Trophoblast cell (in vitro differentiated cells and primary cell): Measurements from ENCODE around the gene BEND3.
"Not testable (repeated sequence)": the region's sequence is repeated elsewhere in the genome, so short reads cannot be mapped to it uniquely, and the experiment has no call there.

Source experiments
- DNase-seq, 2 donors: peaks; one replicate each; pipeline ENCODE4 v3.0.0-alpha.2; 2016
- H2AFZ ChIP-seq: 2 replicates; pipeline ENCODE4 v1.6.1; 2013; ENCODE audit warnings: low read length, moderate library complexity, mild to moderate bottlenecking; ENCODE audit not compliant: insufficient read depth, poor library complexity
- H2AK5ac ChIP-seq: 2 replicates; pipeline ENCODE4 v1.6.1; 2013; ENCODE audit warnings: mild to moderate bottlenecking, low read length
- H2BK120ac ChIP-seq: 2 replicates; pipeline ENCODE4 v1.6.1; 2013; ENCODE audit warnings: low read length, mild to moderate bottlenecking, moderate library complexity; ENCODE audit not compliant: insufficient read depth, poor library complexity
- H2BK12ac ChIP-seq: 2 replicates; pipeline ENCODE4 v1.6.1; 2013; ENCODE audit warnings: mild to moderate bottlenecking, low read length, moderate library complexity
- H2BK5ac ChIP-seq: 2 replicates; pipeline ENCODE4 v1.6.1; 2013; ENCODE audit warnings: low read length, low read depth, moderate library complexity, mild to moderate bottlenecking; ENCODE audit not compliant: poor library complexity
- H3K14ac ChIP-seq: 2 replicates; pipeline ENCODE4 v1.6.1; 2013; ENCODE audit warnings: mild to moderate bottlenecking, low read length
- H3K18ac ChIP-seq: 2 replicates; pipeline ENCODE4 v1.6.1; 2013; ENCODE audit warnings: mild to moderate bottlenecking, low read length
- H3K23ac ChIP-seq: 2 replicates; pipeline ENCODE4 v1.6.1; 2013; ENCODE audit warnings: low read length
- H3K27ac ChIP-seq: 2 replicates; pipeline ENCODE4 v1.5.1; 2013; ENCODE audit warnings: low read depth, mild to moderate bottlenecking, inconsistent platforms, low read length, moderate library complexity
- H3K27me3 ChIP-seq: 2 replicates; pipeline ENCODE4 v1.6.1; 2013; ENCODE audit warnings: inconsistent platforms, mild to moderate bottlenecking, low read length, moderate library complexity; ENCODE audit not compliant: insufficient read depth
- H3K36me3 ChIP-seq, 2 experiments: 1 replicate in 1 of 2; 2 replicates in 1 of 2; pipeline ENCODE4 v1.6.1; 2013; ENCODE audit warnings: low read length in 2 of 2, mild to moderate bottlenecking in 2 of 2, moderate library complexity in 1 of 2; ENCODE audit not compliant: insufficient read depth in 2 of 2, control insufficient read depth in 1 of 2
- H3K4ac ChIP-seq: 2 replicates; pipeline ENCODE4 v1.6.1; 2013; ENCODE audit warnings: low read depth, mild to moderate bottlenecking, low read length, moderate library complexity
- H3K4me1 ChIP-seq, 2 experiments: 1 replicate in 1 of 2; 2 replicates in 1 of 2; pipeline ENCODE4 v1.6.1; 2013; ENCODE audit warnings: low read length in 2 of 2, mild to moderate bottlenecking in 2 of 2, moderate library complexity in 1 of 2; ENCODE audit not compliant: insufficient read depth in 2 of 2, control insufficient read depth in 1 of 2
- H3K4me2 ChIP-seq: 2 replicates; pipeline ENCODE4 v1.6.1; 2013; ENCODE audit warnings: inconsistent platforms, mild to moderate bottlenecking, low read length, moderate library complexity
- H3K4me3 ChIP-seq: 2 replicates; pipeline ENCODE4 v1.5.1; 2013; ENCODE audit warnings: mild to moderate bottlenecking, low read depth, low read length, inconsistent platforms
- H3K79me1 ChIP-seq: one replicate; pipeline ENCODE4 v1.6.1; 2013; ENCODE audit warnings: low read length
- H3K79me2 ChIP-seq: 2 replicates; pipeline ENCODE4 v1.6.1; 2013; ENCODE audit warnings: low read length, mild to moderate bottlenecking; ENCODE audit not compliant: control insufficient read depth, insufficient read depth, poor library complexity
- H3K9ac ChIP-seq: 2 replicates; pipeline ENCODE4 v1.6.1; 2013; ENCODE audit warnings: mild to moderate bottlenecking, low read length
- H3K9me3 ChIP-seq: 2 replicates; pipeline ENCODE4 v1.6.1; 2013; ENCODE audit warnings: low read depth, mild to moderate bottlenecking, control low read depth, inconsistent platforms, low read length; ENCODE audit not compliant: insufficient read depth
- H4K12ac ChIP-seq: 2 replicates; pipeline ENCODE4 v1.6.1; 2013; ENCODE audit warnings: low read depth, mild to moderate bottlenecking, low read length, moderate library complexity
- H4K8ac ChIP-seq: 2 replicates; pipeline ENCODE4 v1.6.1; 2013; ENCODE audit warnings: low read depth, mild to moderate bottlenecking, low read length, moderate library complexity
- H4K91ac ChIP-seq: one replicate; pipeline ENCODE4 v1.6.1; 2013; ENCODE audit warnings: low read depth, mild to moderate bottlenecking, low read length, moderate library complexity
- WGBS: extraction: QIAGEN DNeasy Blood & Tissue Kit; methylation state at CpG from one replicate; pipeline ENCODE4 v1.1.7; 2013; ENCODE audit warnings: missing lambda C conversion rate; ENCODE audit not compliant: insufficient read length, insufficient coverage; ENCODE audit errors: extremely low coverage; 5-methylcytosine and 5-hydroxymethylcytosine counted together

The BEND3 gene

DNA sequence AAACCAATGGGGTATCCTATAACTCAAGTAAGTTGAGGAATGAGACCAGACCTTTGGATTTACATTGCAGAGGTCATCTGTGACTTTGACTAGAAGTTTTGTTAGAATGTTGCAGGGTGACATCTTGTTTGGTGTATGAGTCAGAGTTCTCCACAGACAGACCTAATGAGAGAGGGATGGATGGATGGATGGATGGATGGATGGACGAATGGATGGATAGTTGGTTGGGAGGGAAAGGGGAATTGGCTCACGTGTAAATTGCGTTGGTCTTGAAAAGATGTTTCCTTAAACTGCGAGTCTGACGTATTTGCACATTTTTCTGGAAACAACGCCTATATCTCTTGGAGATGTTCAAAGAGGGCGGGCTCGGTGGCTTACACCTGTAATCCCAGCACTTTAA lies 88.3 kb downstream of the BEND3 start:
- H3K4me2 ChIP-seq: no peak overlapping the region
- H3K36me3 ChIP-seq: no peaks in the 10 kb centered on the region
- no peak overlapping the region for H3K4ac ChIP-seq
- H2BK12ac ChIP-seq: no peak overlapping the region
- peaks cover 4% of the 10 kb centered on the region for H3K79me1 ChIP-seq
- no peak overlapping the region for H4K12ac ChIP-seq
- no peaks in the 10 kb centered on the region for H3K9me3 ChIP-seq
- no peak for DNase-seq
- no peak overlapping the region for H2AK5ac ChIP-seq
- no peak overlapping the region for H3K18ac ChIP-seq
- no peak overlapping the region for H2BK5ac ChIP-seq
- H2AFZ ChIP-seq: no peak overlapping the region
- no peak overlapping the region for H3K23ac ChIP-seq
- no peak overlapping the region for H3K27ac ChIP-seq
- 100% methylated on average over 3 of the region's 8 CpGs for WGBS
- no peak overlapping the region for H2BK120ac ChIP-seq
- H3K4me1 ChIP-seq: no peaks in the 10 kb centered on the region
- no peak overlapping the region for H4K91ac ChIP-seq
- H3K9ac ChIP-seq: no peak overlapping the region
- no peaks in the 10 kb centered on the region for H3K27me3 ChIP-seq
- H3K14ac ChIP-seq: no peak overlapping the region
- H4K8ac ChIP-seq: peak overlapping the region; percentile 48
- H3K4me3 ChIP-seq: no peak overlapping the region
- peaks cover 2% of the 10 kb centered on the region for H3K79me2 ChIP-seq

DNA sequence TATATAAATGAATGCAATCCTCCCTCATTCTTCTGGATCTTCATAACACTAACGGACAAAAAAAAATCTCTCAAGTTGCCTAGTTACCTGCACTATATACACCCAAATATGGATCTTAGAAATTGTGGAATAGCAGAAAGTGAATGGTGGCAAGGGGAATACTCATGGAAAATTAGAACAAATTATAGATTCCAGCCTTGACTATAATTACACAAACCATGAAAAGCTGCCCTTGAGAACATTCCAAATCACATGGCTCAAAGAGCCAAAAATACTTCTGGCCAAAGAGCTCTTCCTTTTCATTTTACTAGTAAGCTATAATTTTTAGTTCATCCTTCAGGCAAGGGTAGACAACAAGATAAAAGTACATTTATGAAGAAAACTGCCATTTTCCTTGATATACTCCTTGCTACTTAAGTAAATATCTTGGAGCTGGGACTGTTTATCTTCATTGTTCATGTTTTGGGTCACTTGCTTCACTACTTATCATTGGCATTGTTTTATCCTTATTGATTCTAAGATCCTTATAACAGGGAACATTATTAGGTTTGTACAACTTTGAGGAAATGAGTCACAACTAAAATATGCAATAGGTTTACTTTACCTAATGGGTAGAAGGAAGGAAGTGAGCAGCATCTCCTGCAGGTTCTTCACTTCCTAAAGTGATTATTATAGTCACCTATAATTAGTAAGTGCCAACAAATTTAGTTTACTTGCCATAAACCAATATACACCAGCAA lies 93.7 kb downstream of the BEND3 start:
- no peak overlapping the region for H3K4me3 ChIP-seq
- no peak overlapping the region for H3K23ac ChIP-seq
- no peak overlapping the region for H3K9ac ChIP-seq
- H3K4ac ChIP-seq: no peak overlapping the region
- no peak overlapping the region for H4K12ac ChIP-seq
- H2BK120ac ChIP-seq: no peak overlapping the region
- no peak overlapping the region for H2AK5ac ChIP-seq
- H3K4me1 ChIP-seq: no peaks in the 10 kb centered on the region
- no peak overlapping the region for H4K8ac ChIP-seq
- DNase-seq: no peak
- H3K27me3 ChIP-seq: no peaks in the 10 kb centered on the region
- no peak overlapping the region for H3K4me2 ChIP-seq
- H3K36me3 ChIP-seq: no peaks in the 10 kb centered on the region
- H3K18ac ChIP-seq: no peak overlapping the region
- H2BK5ac ChIP-seq: no peak overlapping the region
- no peak overlapping the region for H4K91ac ChIP-seq
- H3K27ac ChIP-seq: no peak overlapping the region
- no peaks in the 10 kb centered on the region for H3K9me3 ChIP-seq
- no peaks in the 10 kb centered on the region for H3K79me1 ChIP-seq
- H2AFZ ChIP-seq: no peak overlapping the region
- no peak overlapping the region for H2BK12ac ChIP-seq
- no peak overlapping the region for H3K14ac ChIP-seq
- no peaks in the 10 kb centered on the region for H3K79me2 ChIP-seq
- no CpG with 5 or more reads among the region's 1 CpG for WGBS

DNA sequence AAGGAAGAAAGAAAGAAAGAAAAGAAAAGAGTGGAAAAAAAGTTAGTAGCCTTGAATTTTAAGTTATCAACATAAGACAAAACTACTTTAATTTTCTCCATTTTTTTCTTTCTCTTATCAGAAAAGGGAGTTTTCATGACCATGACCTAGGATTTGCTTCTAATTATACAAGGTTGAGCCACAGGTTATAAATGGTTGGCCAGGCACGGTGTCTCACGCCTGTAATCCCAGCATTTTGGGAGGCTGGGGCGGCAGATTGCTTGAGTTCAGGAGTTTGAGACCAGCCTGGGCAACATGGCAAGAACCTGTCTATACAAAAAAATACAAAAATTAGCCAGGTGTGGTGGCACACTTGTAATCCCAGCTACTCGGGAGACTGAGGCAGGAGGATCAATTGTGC lies 95.1 kb downstream of the BEND3 start:
- Histone ChIP-seq H3K27me3 (no peaks in the 10 kb centered on the region), H4K8ac (no peak overlapping the region), H3K9ac (no peak overlapping the region), H3K79me2 (no peaks in the 10 kb centered on the region), H3K4ac (no peak overlapping the region), H2BK120ac (no peak overlapping the region), H2BK5ac (no peak overlapping the region), H3K36me3 (no peaks in the 10 kb centered on the region), H2BK12ac (no peak overlapping the region), H3K79me1 (no peaks in the 10 kb centered on the region), H4K12ac (no peak overlapping the region), H3K4me2 (no peak overlapping the region), H3K4me3 (no peak overlapping the region), H2AK5ac (no peak overlapping the region), H3K23ac (no peak overlapping the region), H3K14ac (no peak overlapping the region), H3K27ac (no peak overlapping the region), H2AFZ (no peak overlapping the region), H3K18ac (no peak overlapping the region), H3K4me1 (no peaks in the 10 kb centered on the region), H3K9me3 (no peaks in the 10 kb centered on the region), H4K91ac (no peak overlapping the region)
- DNase-seq: no peak
- no CpG with 5 or more reads among the region's 4 CpGs for WGBS

DNA sequence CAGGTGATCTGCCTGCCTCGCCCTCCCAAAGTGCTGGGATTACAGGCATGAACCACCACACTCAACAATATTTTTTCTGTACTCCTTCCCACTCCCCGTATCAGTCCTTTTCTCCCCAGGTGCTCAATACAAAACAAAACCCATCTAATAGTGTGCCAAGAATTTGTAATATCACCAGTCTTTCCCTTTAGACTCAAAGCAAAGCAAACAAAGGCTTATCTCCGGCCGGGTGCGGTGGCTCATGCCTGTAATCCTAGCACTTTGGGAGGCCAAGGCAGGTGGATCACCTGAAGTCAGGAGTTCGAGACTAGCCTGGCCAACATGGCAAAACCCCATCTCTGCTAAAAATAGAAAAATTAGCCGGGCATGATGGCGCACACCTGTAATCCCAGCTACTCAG lies 95.7 kb downstream of the BEND3 start:
- H3K36me3 ChIP-seq, H2BK120ac ChIP-seq, H4K12ac ChIP-seq, H3K9me3 ChIP-seq, H2BK12ac ChIP-seq, H3K4me1 ChIP-seq, H3K18ac ChIP-seq, H2BK5ac ChIP-seq, H3K79me1 ChIP-seq, H3K4me3 ChIP-seq, H3K14ac ChIP-seq, H4K8ac ChIP-seq, H3K27ac ChIP-seq, H3K4ac ChIP-seq, H3K79me2 ChIP-seq, H3K4me2 ChIP-seq, H3K9ac ChIP-seq, H4K91ac ChIP-seq, H2AK5ac ChIP-seq, H2AFZ ChIP-seq, H3K23ac ChIP-seq, H3K27me3 ChIP-seq, DNase-seq: not testable (repeated sequence)
- no CpG with 5 or more reads among the region's 8 CpGs for whole genome bisulfite sequencing
